Measurements from ENCODE around the gene USP24.

GRCh38 chr1:55255901-55256300 is 40.7 kb upstream of the USP24 start:
- TF ChIP-seq EZH2phosphoT487 (IDR thresholded peaks at IDR 0.05; ENCODE audit: borderline replicate concordance, low read length) (no peak), CTCF (IDR thresholded peaks at IDR 0.05; ENCODE audit: low read depth, low read length, poor library complexity, severe bottlenecking) (no peak)

Measured in DOHH2 (cell line).